Measurements from ENCODE around the gene FARS2. TPM values are rescaled to one million over a fixed set of nuclear protein-coding genes. Genes with fewer than 3 reads are reported as not detected.

FARS2 gene
- total and polyA plus RNA-seq, 2 donors (not counting 1 experiment from before 2014, with no cell fraction given), result 33.0 to 35.5 TPM

DNA sequence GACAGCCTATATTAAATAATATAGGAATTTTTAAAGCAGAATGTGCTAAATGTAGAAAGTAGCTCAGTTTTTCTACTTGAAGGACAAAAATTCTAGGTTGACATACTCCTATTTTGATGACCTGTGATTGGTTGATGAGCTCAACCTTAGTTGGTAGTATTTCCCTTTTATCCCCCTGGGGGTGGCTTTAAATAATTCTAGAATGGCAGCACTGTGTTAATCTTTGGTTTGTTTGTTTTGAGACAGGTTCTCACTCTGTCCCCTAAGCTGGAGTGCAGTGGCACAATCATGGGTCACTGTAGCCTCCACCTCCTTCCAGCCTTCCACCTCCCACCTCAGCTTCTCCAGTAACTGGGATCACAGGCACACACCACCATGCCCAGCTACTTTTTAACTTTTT lies 29.2 kb downstream of the FARS2 start:
- no peak overlapping the region for H3K4me3 ChIP-seq (ENCODE audit: control extremely low read depth in 1 of 5, extremely low read depth in 1 of 5, insufficient read depth in 1 of 5, low read depth in 2 of 5, low read length in 4 of 5)
- TF ChIP-seq, protein P1, sequence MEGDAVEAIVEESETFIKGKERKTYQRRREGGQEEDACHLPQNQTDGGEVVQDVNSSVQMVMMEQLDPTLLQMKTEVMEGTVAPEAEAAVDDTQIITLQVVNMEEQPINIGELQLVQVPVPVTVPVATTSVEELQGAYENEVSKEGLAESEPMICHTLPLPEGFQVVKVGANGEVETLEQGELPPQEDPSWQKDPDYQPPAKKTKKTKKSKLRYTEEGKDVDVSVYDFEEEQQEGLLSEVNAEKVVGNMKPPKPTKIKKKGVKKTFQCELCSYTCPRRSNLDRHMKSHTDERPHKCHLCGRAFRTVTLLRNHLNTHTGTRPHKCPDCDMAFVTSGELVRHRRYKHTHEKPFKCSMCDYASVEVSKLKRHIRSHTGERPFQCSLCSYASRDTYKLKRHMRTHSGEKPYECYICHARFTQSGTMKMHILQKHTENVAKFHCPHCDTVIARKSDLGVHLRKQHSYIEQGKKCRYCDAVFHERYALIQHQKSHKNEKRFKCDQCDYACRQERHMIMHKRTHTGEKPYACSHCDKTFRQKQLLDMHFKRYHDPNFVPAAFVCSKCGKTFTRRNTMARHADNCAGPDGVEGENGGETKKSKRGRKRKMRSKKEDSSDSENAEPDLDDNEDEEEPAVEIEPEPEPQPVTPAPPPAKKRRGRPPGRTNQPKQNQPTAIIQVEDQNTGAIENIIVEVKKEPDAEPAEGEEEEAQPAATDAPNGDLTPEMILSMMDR (IDR thresholded peaks at IDR 0.05), result no peak
- no peak for TF ChIP-seq EZH2 (IDR thresholded peaks at IDR 0.05; ENCODE audit: borderline replicate concordance, insufficient read depth, low read depth, low read length, poor library complexity, severe bottlenecking)
- Mint-ChIP-seq H3K27ac (peak overlapping the region; percentile 83), H3K4me1 (peaks cover 70% of the 10 kb centered on the region), H3K9me3 (ENCODE audit: insufficient read depth) (no peaks in the 10 kb centered on the region), H3K4me3 (peak overlapping the region; percentile 69), H3K27me3 (no peaks in the 10 kb centered on the region)
- H3K36me3 ChIP-seq (replicated peaks in 1 of 2; ENCODE audit: control extremely low read depth in 1 of 2, control insufficient read depth in 1 of 2, extremely low read depth in 1 of 2, insufficient read depth in 2 of 2, low read length in 1 of 2), result peaks cover 1 to 5% of the 10 kb centered on the region in 2 experiments
- peak overlapping the region; percentile 31 for H3K9ac ChIP-seq (ENCODE audit: low read length)
- peak overlapping the region; percentile 42 for H3K4me2 ChIP-seq (replicated peaks; ENCODE audit: low read depth, low read length, poor library complexity, severe bottlenecking)
- DNase-seq (no peak), ATAC-seq (ENCODE audit: low read depth) (peak; percentile 69)
- intact Hi-C loops (cut with micrococcal nuclease), result loop anchor here (2.0 kb wide), 1 partner anchor 14 kb away; no protein-coding TSS in a partner anchor
- ChIA-PET CTCF (interaction anchor here (0.8 to 2.5 kb wide), 6 partner anchors 11 to 151 kb away, joined by 3 to 22 read pairs (median 4); partner anchors contain the start of genes FARS2 and LYRM4), POLR2A (interaction anchor here (0.6 to 1.2 kb wide), 3 partner anchors 12 to 29 kb away, joined by 3 read pairs; partner anchors contain the start of genes FARS2 and LYRM4)
- H2AFZ ChIP-seq (ENCODE audit: insufficient read depth, low read depth, low read length, poor library complexity, severe bottlenecking), result peak overlapping the region; percentile 3
- H3K27me3 ChIP-seq (replicated peaks in 1 of 4; ENCODE audit: control extremely low read depth in 1 of 4, control insufficient read depth in 3 of 4, insufficient read depth in 4 of 4, low read length in 3 of 4), result no peaks in the 10 kb centered on the region
- H3K4me1 ChIP-seq (ENCODE audit: control insufficient read depth in 2 of 2, insufficient read depth in 2 of 2, low read length in 2 of 2), result peaks cover 33 to 37% of the 10 kb centered on the region in 2 donors
- no peaks in the 10 kb centered on the region for H3K9me3 ChIP-seq (ENCODE audit: control extremely low read depth in 1 of 3, control insufficient read depth in 2 of 3, insufficient read depth in 1 of 3, low read length in 2 of 3)
- H3K27ac ChIP-seq (ENCODE audit: low read length in 2 of 2), result peak overlapping the region; percentile 1 to 71
- peaks cover 17% of the 10 kb centered on the region for H4K20me1 ChIP-seq (ENCODE audit: control insufficient read depth, insufficient read depth, low read length, poor library complexity, severe bottlenecking)
- H3K79me2 ChIP-seq (ENCODE audit: control insufficient read depth, insufficient read depth, low read length), result peaks cover 65% of the 10 kb centered on the region

DNA sequence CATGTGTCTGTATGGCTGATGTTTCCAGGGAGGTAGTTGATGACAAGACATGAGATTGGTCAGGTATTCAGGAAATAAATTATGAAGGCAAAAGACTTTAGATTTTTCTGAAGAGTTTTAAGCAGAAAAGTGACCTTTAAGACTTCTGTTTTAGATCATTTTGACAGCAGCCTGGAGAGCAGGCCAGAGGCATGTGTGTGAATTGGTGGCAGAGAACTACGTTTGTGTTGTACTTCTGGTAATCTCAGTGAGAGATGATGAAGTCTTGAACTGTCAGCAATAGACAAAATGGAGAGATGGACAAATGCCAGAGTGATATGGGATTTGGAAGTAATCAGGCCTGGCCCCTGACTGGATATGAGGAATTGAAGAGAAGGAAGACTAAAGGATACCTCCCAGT lies 30.8 kb downstream of the FARS2 start:
- Mint-ChIP-seq H3K4me1 (peaks cover 58% of the 10 kb centered on the region), H3K4me3 (no peak overlapping the region), H3K9me3 (ENCODE audit: insufficient read depth) (no peaks in the 10 kb centered on the region), H3K27me3 (no peaks in the 10 kb centered on the region), H3K27ac (peak overlapping the region; percentile 22)
- CTCF ChIA-PET, result interaction anchor here (1.9 to 2.5 kb wide), 2 partner anchors 11 to 153 kb away, joined by 4 to 22 read pairs; no protein-coding TSS in a partner anchor
- H3K36me3 ChIP-seq (replicated peaks in 1 of 2; ENCODE audit: control extremely low read depth in 1 of 2, control insufficient read depth in 1 of 2, extremely low read depth in 1 of 2, insufficient read depth in 2 of 2, low read length in 1 of 2), result peaks cover 0 to under 1% of the 10 kb centered on the region in 2 experiments
- H3K4me1 ChIP-seq (ENCODE audit: control insufficient read depth in 2 of 2, insufficient read depth in 2 of 2, low read length in 2 of 2), result peaks cover 32 to 33% of the 10 kb centered on the region in 2 donors
- POLR2A ChIA-PET, result no interaction called here
- WGBS (ENCODE audit: insufficient coverage), result 88% methylated on average over 1 of the region's 1 CpG
- no peak overlapping the region for H2AFZ ChIP-seq (ENCODE audit: insufficient read depth, low read depth, low read length, poor library complexity, severe bottlenecking)
- no peak overlapping the region for H3K4me2 ChIP-seq (replicated peaks; ENCODE audit: low read depth, low read length, poor library complexity, severe bottlenecking)
- no peak for TF ChIP-seq EZH2 (IDR thresholded peaks at IDR 0.05; ENCODE audit: borderline replicate concordance, insufficient read depth, low read depth, low read length, poor library complexity, severe bottlenecking)
- TF ChIP-seq, protein P1 (IDR thresholded peaks at IDR 0.05), result no peak
- peaks cover 10% of the 10 kb centered on the region for H4K20me1 ChIP-seq (ENCODE audit: control insufficient read depth, insufficient read depth, low read length, poor library complexity, severe bottlenecking)
- DNase-seq (no peak), ATAC-seq (ENCODE audit: low read depth) (no peak)
- H3K79me2 ChIP-seq (ENCODE audit: control insufficient read depth, insufficient read depth, low read length), result peaks cover 66% of the 10 kb centered on the region
- no peak overlapping the region for H3K9ac ChIP-seq (ENCODE audit: low read length)
- no peaks in the 10 kb centered on the region for H3K9me3 ChIP-seq (ENCODE audit: control extremely low read depth in 1 of 3, control insufficient read depth in 2 of 3, insufficient read depth in 1 of 3, low read length in 2 of 3)
- no peak overlapping the region for H3K27ac ChIP-seq (ENCODE audit: low read length in 2 of 2)
- no peaks in the 10 kb centered on the region for H3K27me3 ChIP-seq (replicated peaks in 1 of 4; ENCODE audit: control extremely low read depth in 1 of 4, control insufficient read depth in 3 of 4, insufficient read depth in 4 of 4, low read length in 3 of 4)
- intact Hi-C loops (cut with micrococcal nuclease), result no loop called here
- no peak overlapping the region for H3K4me3 ChIP-seq (ENCODE audit: control extremely low read depth in 1 of 5, extremely low read depth in 1 of 5, insufficient read depth in 1 of 5, low read depth in 2 of 5, low read length in 4 of 5)
